G401.6 (cell line): ENCODE data around the gene SENP5.

ENCODE experiments used
- FAIRE-seq: peaks from 2 replicates; lab custom pipeline; 2012; peaks lifted over from hg19 to GRCh38; lab: Jason Lieb, UNC

SENP5 gene

GRCh38 chr3:196886144-196886543 lies 18.4 kb downstream of the SENP5 start:
- no peak for FAIRE-seq

DNA sequence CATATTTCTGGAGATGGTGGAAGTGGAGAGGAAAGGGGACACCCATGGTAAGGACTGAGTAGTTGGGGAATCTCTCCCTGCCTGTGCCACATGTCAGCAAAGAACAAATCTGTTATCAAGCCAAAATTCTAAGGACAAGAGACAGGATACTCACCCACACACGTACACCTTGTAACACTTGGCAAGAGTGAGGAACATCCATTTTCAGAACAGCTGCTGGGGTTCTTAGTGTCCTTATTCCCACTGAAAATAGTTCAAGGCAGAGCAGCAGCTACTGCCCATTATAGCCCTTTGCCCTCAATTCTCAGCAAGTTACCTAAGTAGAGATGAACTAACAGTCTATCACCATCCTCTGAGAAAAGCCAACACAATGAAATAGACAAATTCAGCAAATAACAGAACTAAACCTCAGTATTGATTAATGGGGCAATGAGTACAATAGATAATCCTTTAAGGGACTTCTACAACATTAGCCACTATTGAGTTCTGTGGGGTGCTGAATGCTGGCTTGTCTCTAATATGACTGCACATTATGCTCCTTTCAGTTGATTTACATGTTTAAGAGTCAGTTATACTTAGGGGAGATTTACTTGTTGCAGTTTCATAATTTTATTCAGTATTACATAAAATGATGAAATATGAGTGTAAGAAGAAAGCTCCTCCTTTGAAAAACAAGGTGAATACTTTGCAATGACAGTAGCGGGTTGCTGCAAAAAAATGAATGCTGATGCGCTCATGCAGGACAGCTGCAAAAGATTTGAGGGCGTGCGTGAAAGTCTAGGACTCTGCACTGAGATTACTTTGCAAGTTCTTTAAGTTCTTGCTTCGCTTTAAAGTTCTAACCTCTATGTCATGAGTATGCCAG lies 22.4 kb downstream of the SENP5 start:
- FAIRE-seq: no peak

GRCh38 chr3:196894557-196895295 lies 27.0 kb downstream of the SENP5 start:
- no peak for FAIRE-seq

GRCh38 chr3:196896229-196896628 lies 28.5 kb downstream of the SENP5 start:
- FAIRE-seq: no peak

DNA sequence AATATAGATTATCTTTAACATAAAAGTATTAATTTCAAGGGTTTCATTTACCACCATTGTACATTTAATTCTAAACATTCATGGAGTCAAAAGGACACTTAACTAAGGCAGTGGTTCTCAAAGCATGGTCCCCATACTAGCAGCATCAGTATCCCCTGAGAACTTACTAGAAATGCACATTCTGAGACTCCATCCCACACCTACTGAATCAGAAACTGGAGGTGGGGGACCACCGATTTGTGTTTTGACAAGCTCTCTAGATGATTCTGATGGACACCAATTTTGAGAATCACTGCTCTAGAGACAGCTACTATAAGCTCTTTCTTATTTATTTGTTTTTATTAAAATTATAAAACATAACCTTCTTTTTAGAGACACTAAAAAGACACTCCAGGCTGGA lies 34.0 kb downstream of the SENP5 start:
- no peak for FAIRE-seq

DNA sequence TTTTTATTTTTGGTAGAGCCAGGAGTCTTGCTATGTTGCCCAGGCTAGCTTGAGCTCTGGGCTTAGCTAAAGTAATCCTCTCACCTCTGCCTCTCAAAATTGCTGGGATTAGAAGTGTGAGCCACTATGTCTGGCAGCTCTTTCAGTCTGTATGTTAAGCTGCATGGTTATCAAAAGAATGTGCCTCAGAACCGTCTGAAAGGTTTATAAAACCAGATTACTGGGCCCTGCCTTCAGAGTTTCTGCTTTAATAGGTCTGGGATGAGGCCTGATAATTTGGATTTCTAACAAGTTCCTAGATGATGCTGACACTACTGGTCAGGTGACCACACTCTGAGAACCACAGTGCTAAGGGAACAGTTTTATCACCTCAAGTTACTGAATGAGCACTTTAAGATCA lies 34.6 kb downstream of the SENP5 start:
- FAIRE-seq: no peak

- FAIRE-seq: no peak
Observed at GRCh38 chr3:196903740-196904139, 36.0 kb downstream of the SENP5 start.

GRCh38 chr3:196914866-196915265 lies 47.1 kb downstream of the SENP5 start:
- FAIRE-seq: no peak

DNA sequence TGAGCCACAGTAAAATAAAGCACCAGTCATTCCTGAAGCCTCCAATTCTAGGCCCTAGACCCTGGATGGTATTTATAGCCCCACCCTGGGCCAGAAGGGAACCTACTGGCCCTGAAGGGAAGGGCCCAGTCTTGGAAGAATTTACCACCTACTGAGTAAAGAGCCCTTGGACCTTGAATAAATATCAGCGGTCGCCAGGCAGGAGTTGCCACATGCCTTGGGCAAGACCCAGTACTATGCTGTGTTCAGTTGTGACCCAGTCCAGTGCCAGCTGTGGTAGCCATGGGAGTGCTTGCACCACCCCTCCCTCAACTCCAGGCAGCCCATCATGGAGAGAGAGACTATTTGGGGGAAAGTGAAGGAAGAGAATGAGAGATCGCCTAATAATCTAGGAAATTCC lies 47.7 kb downstream of the SENP5 start:
- no peak for FAIRE-seq

GRCh38 chr3:196916221-196916620 lies 48.5 kb downstream of the SENP5 start:
- no peak for FAIRE-seq

DNA sequence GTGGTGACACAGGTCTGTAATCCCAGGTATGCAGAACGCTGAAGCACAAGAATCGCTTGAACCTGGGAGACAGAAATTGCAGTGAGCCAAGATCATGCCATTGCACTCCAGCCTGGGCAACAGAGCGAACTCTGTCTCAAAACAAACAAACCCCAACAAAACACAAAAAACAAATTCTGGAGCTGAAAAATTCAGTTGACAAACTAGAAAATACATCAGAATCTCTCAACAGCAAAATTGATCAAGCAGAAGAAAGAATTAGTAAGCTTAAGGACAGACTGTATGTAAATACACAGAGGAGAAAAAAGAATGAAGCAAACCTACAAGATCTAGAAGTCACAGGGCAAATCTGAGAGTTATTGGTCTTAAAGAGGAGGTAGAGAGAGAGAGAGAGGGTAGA lies 49.3 kb downstream of the SENP5 start:
- no peak for FAIRE-seq

GRCh38 chr3:196918968-196919367 lies 51.2 kb downstream of the SENP5 start:
- no peak for FAIRE-seq

DNA sequence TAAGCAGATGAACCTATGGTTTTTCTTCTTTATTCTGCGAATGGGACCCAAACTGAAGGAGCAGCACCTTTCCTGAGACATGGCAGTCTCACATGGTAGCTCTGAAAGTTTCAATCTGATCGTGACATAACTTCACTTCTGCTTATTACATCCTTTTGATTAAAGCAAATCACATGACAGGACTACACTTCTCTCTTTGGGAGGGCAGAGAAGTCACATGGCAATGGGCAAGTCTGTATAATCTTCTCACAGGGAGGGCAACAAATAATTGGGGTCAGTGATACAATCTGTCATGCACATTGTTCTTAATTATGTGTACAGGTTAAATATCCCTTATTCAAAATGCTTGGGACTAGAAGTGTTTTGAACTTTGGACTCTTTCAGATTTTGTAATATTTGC lies 53.0 kb downstream of the SENP5 start:
- FAIRE-seq: no peak

- no peak for FAIRE-seq
Observed at GRCh38 chr3:196927571-196928453, 60.1 kb downstream of the SENP5 start.

GRCh38 chr3:196931157-196931556 lies 63.4 kb downstream of the SENP5 start:
- FAIRE-seq: no peak

DNA sequence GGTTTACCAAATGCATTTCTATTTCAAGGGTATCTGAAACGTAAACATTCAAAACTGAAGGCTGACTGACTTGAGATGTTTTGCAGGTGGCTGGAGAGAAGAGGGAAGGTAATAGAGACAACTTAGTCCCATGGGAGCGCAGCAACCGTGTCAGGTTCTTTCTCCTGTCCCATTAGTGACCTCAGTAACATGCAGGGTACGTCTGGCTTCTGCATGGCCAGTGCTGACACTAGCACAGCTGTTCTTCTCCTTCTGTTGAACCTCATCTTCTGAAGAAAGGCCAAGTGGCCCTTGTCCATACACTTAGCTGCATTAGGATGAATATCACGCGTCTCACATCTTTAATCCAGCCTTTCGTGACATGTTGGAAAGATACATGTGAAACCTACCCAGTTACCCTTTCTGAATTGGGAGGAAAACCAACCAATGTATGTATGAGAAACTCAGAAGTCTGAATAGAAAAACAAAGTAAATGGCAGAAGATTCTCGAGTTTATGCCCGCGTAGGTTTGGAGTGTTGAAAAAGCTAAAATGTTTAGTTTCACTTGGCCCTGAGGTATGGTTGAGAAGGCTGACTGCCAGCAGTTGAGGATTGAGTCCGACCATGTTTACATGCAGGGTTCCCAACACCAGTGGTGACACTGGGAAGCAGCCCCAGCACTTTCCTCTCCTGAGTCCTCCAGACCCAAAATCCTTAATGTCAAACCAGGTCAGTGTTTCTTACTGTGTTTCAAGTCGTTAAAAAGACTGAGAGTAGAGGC lies 64.3 kb downstream of the SENP5 start:
- no peak for FAIRE-seq

DNA sequence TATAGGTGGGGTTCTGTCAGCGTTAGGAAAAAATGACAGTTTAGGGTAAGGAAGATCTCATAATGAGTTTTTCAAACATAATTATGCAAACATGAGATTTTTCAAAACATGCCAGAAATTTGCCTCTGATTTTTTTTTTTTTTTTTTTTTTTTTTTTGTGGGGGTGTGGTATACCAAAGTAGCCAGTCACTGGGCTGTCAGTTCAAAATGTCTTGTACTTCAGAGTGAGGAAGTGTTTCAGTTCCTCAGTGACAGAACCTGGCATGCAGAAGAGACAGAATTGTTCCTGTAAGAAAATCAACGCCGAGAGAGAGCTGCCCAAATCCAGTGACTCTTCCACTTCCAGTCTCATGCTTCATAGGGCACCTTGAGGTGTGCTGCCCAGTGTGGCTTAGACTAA lies 64.9 kb downstream of the SENP5 start:
- FAIRE-seq: no peak

- no peak for FAIRE-seq
Observed at GRCh38 chr3:196936288-196936687, 68.6 kb downstream of the SENP5 start.

DNA sequence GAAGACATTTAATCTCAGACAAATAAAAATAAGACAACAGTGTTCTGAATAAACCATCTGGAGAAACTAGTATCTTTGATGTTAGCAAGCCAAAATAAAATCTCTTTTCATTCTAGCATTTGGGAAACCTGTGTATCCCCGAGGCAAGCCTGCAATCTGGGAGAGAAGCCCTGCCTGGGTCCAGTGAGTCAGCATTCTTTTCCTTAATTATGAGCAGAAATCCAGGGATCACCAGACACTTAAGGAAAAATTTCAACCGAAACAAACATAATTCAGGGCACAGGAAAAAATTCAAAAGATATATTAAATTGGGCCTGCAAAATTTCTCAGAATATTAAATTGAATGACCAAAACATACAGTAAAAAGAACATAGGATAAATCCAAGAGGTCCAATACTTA lies 70.4 kb downstream of the SENP5 start:
- FAIRE-seq: no peak

DNA sequence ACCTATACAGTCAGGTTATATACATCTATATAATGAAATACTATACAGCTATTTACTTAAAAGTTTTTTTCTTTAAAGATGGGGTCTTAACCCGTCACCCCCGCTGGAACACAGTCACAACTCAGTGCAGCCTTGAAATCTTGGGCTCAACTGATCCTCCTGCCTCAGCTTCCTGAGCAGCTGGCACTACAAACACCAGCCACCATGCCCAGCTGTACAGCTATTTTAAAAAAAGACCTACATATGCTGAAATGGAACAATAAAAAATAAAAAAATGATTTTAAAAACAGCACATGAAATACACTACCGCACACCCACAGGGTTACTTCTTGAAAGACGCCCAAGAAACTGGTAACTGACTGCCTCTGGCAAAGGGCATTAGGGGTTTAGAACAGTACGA lies 70.9 kb downstream of the SENP5 start:
- FAIRE-seq: no peak

- no peak for FAIRE-seq
Observed at GRCh38 chr3:196941729-196942225, 74.1 kb downstream of the SENP5 start.
